CD4-positive, alpha-beta memory T cell (primary cell): ENCODE measurements around the gene SMIM45.

ENCODE experiments used
- CTCF ChIA-PET: fragments of 350-600 bp; sonication (Branson Sonifier 250); formaldehyde crosslinking; loops from one replicate; lab custom pipeline; 2021; ENCODE audit warnings: inconsistent platforms; ENCODE audit not compliant: partially characterized antibody; lab: Charles Lee
- POLR2A ChIA-PET: fragments of 350-600 bp; sonication (Branson Sonifier 250); formaldehyde crosslinking; loops from one replicate; lab custom pipeline; 2021; ENCODE audit not compliant: partially characterized antibody; lab: Charles Lee
- DNase-seq, 5 donors: peaks; one replicate each; pipeline versions ENCODE4 v3.0.0 to v3.0.0-alpha.2; 2020 to 2022; ENCODE audit warnings: mixed read lengths in 1 of 5
- H3K27ac ChIP-seq: one replicate; pipeline ENCODE4 v1.7.0; 2013; ENCODE audit warnings: low read depth, low read length
- H3K27me3 ChIP-seq: 2 replicates; pipeline ENCODE4 v1.7.0; 2013; ENCODE audit warnings: mild to moderate bottlenecking, low read length, moderate library complexity; ENCODE audit not compliant: insufficient read depth
- H3K36me3 ChIP-seq: 2 replicates; pipeline ENCODE4 v1.7.0; 2013; ENCODE audit warnings: mild to moderate bottlenecking, low read length, moderate library complexity; ENCODE audit not compliant: insufficient read depth
- H3K4me1 ChIP-seq: 2 replicates; pipeline ENCODE4 v1.7.0; 2013; ENCODE audit warnings: mild to moderate bottlenecking, low read length, moderate library complexity; ENCODE audit not compliant: insufficient read depth
- H3K4me3 ChIP-seq, 2 donors: one replicate each; pipeline ENCODE4 v1.7.0; 2013; ENCODE audit warnings: low read length in 2 of 2, mild to moderate bottlenecking in 1 of 2
- H3K9me3 ChIP-seq, 2 donors: one replicate each; pipeline ENCODE4 v1.7.0; 2013; ENCODE audit warnings: low read length in 2 of 2, control low read depth in 1 of 2; ENCODE audit not compliant: control insufficient read depth in 1 of 2
- H3K27ac Mint-ChIP-seq, 7 donors: one replicate each; pipeline ENCODE4 v1.8.0; 2020 to 2021; ENCODE audit warnings: mixed read lengths in 7 of 7, mild to moderate bottlenecking in 6 of 7, inconsistent platforms in 3 of 7, moderate library complexity in 3 of 7
- H3K27me3 Mint-ChIP-seq, 2 donors: one replicate each; pipeline ENCODE4 v1.8.0; 2020 to 2021; ENCODE audit warnings: mixed read lengths in 2 of 2
- H3K36me3 Mint-ChIP-seq, 2 donors: one replicate each; pipeline ENCODE4 v1.8.0; 2020 to 2021; ENCODE audit warnings: mixed read lengths in 2 of 2, inconsistent platforms in 1 of 2, mild to moderate bottlenecking in 1 of 2
- H3K4me1 Mint-ChIP-seq, 4 donors: one replicate each; pipeline ENCODE4 v1.8.0; 2020 to 2021; ENCODE audit warnings: mixed read lengths in 4 of 4, mild to moderate bottlenecking in 1 of 4
- H3K4me3 Mint-ChIP-seq, 8 donors: one replicate each; pipeline ENCODE4 v1.8.0; 2020 to 2021; ENCODE audit warnings: mixed read lengths in 8 of 8, mild to moderate bottlenecking in 7 of 8, moderate library complexity in 6 of 8, inconsistent platforms in 3 of 8
- H3K9me3 Mint-ChIP-seq, 8 donors: one replicate each; pipeline ENCODE4 v1.8.0; 2020 to 2021; ENCODE audit warnings: mixed read lengths in 8 of 8, mild to moderate bottlenecking in 5 of 8, inconsistent platforms in 3 of 8, moderate library complexity in 1 of 8
- intact Hi-C: fragments of 100-400 bp; cut with micrococcal nuclease; formaldehyde crosslinking; loops from one replicate; pipeline ENCODE4 v1.15.1; 2023

SMIM45 gene

GRCh38 chr22:41951898-41952474, at the start of gene SMIM45:
TSS of gene SMIM45 (plus strand) at chr22:41952150.
- Histone ChIP-seq H3K9me3 (no peaks in the 10 kb centered on the region), H3K27me3 (no peaks in the 10 kb centered on the region), H3K27ac (no peak within 1 kb of the TSS), H3K4me3 (no peak within 1 kb of the TSS), H3K36me3 (no peaks in the 10 kb centered on the region), H3K4me1 (peaks cover 5% of the 10 kb centered on the region)
- Mint-ChIP-seq H3K36me3 (no peaks in the 10 kb centered on the region), H3K4me3 (no peak within 1 kb of the TSS), H3K9me3 (no peaks in the 10 kb centered on the region), H3K4me1 (peaks cover 0 to 9% (median 2%) of the 10 kb centered on the region in 4 donors), H3K27ac (peak within 1 kb of the TSS in 1 of 7 donors; percentile 37), H3K27me3 (no peaks in the 10 kb centered on the region)
- POLR2A ChIA-PET: no interaction called here
- no peak for DNase-seq
- intact Hi-C loops: no loop called here
- CTCF ChIA-PET: interaction anchor here (1.9 kb wide), 1 partner anchor 255 kb away, joined by 6 read pairs; no protein-coding TSS in a partner anchor

GRCh38 chr22:41902932-41903421, 49.0 kb upstream of the SMIM45 start:
- Histone ChIP-seq H3K27me3 (no peaks in the 10 kb centered on the region), H3K4me1 (peaks cover 9% of the 10 kb centered on the region), H3K9me3 (no peaks in the 10 kb centered on the region), H3K27ac (no peak overlapping the region), H3K36me3 (peaks cover 18% of the 10 kb centered on the region), H3K4me3 (no peak overlapping the region)
- ChIA-PET POLR2A (interaction anchor here (0.8 kb wide), 1 partner anchor 8 kb away, joined by 3 read pairs; no protein-coding TSS in a partner anchor), CTCF (interaction anchor here (1.2 kb wide), 1 partner anchor 23 kb away, joined by 4 read pairs; no protein-coding TSS in a partner anchor)
- Mint-ChIP-seq H3K4me1 (peaks cover 2 to 11% (median 6%) of the 10 kb centered on the region in 4 donors), H3K27me3 (no peaks in the 10 kb centered on the region), H3K36me3 (peaks cover 14 to 40% of the 10 kb centered on the region in 2 donors), H3K27ac (peak overlapping the region in 1 of 7 donors; percentile 27), H3K4me3 (no peak overlapping the region), H3K9me3 (peaks cover 0 to 2% (median 0%) of the 10 kb centered on the region in 8 donors)
- intact Hi-C loops: no loop called here
- DNase-seq: no peak

GRCh38 chr22:41904450-41905410, 47.2 kb upstream of the SMIM45 start:
- peaks cover 10 to 26% of the 10 kb centered on the region in 2 donors for H3K36me3 Mint-ChIP-seq
- ChIA-PET POLR2A (interaction anchor here (0.6 kb wide), 1 partner anchor 36 kb away, joined by 3 read pairs; no protein-coding TSS in a partner anchor), CTCF (no interaction called here)
- Histone ChIP-seq H3K4me1 (peaks cover 27% of the 10 kb centered on the region), H3K9me3 (no peaks in the 10 kb centered on the region), H3K27me3 (no peaks in the 10 kb centered on the region), H3K36me3 (peaks cover 10% of the 10 kb centered on the region), H3K27ac (no peak overlapping the region), H3K4me3 (no peak overlapping the region)
- H3K4me3 Mint-ChIP-seq: no peak overlapping the region
- intact Hi-C loops: no loop called here
- H3K27me3 Mint-ChIP-seq: peaks cover 5 to 6% of the 10 kb centered on the region in 2 donors
- H3K27ac Mint-ChIP-seq: peak overlapping the region in 2 of 7 donors; percentile 13 to 78
- H3K9me3 Mint-ChIP-seq: peaks cover 0 to 4% (median 0%) of the 10 kb centered on the region in 8 donors
- no peak for DNase-seq
- peaks cover 14 to 27% (median 19%) of the 10 kb centered on the region in 4 donors for H3K4me1 Mint-ChIP-seq

GRCh38 chr22:41905411-41906202, 46.3 kb upstream of the SMIM45 start:
- Mint-ChIP-seq H3K27ac (peak overlapping the region in 3 of 7 donors; percentile 7 to 92 (median 29)), H3K9me3 (peaks cover 0 to 4% (median 0%) of the 10 kb centered on the region in 8 donors), H3K4me1 (peaks cover 14 to 27% (median 19%) of the 10 kb centered on the region in 4 donors), H3K27me3 (peaks cover 5 to 6% of the 10 kb centered on the region in 2 donors), H3K36me3 (peaks cover 10 to 19% of the 10 kb centered on the region in 2 donors), H3K4me3 (no peak overlapping the region)
- Histone ChIP-seq H3K9me3 (no peaks in the 10 kb centered on the region), H3K27me3 (no peaks in the 10 kb centered on the region), H3K4me1 (peaks cover 32% of the 10 kb centered on the region), H3K4me3 (no peak overlapping the region), H3K27ac (no peak overlapping the region), H3K36me3 (peaks cover 7% of the 10 kb centered on the region)
- ChIA-PET CTCF (interaction anchor here (0.6 to 2.9 kb wide), 2 partner anchors 34 to 63 kb away, joined by 3 to 13 read pairs; no protein-coding TSS in a partner anchor), POLR2A (interaction anchor here (0.6 kb wide), 1 partner anchor 35 kb away, joined by 3 read pairs; no protein-coding TSS in a partner anchor)
- DNase-seq: no peak
- intact Hi-C loops: no loop called here

- intact Hi-C loops: no loop called here
- Histone ChIP-seq H3K36me3 (peaks cover 6% of the 10 kb centered on the region), H3K27me3 (peaks cover 4% of the 10 kb centered on the region), H3K4me1 (peaks cover 40% of the 10 kb centered on the region), H3K27ac (no peak overlapping the region), H3K9me3 (no peaks in the 10 kb centered on the region), H3K4me3 (no peak overlapping the region)
- peaks cover 6 to 9% of the 10 kb centered on the region in 2 donors for H3K27me3 Mint-ChIP-seq
- ChIA-PET CTCF (interaction anchor here (2.9 kb wide), 1 partner anchor 33 kb away, joined by 13 read pairs; no protein-coding TSS in a partner anchor), POLR2A (interaction anchor here (0.9 to 9.1 kb wide), 5 partner anchors 33 to 106 kb away, joined by 3 to 67 read pairs (median 4); partner anchors contain the start of genes CCDC134 and SREBF2)
- no peak overlapping the region for H3K4me3 Mint-ChIP-seq
- H3K4me1 Mint-ChIP-seq: peaks cover 16 to 33% (median 23%) of the 10 kb centered on the region in 4 donors
- peaks cover 0 to 4% (median 0%) of the 10 kb centered on the region in 8 donors for H3K9me3 Mint-ChIP-seq
- peaks cover 10 to 17% of the 10 kb centered on the region in 2 donors for H3K36me3 Mint-ChIP-seq
- H3K27ac Mint-ChIP-seq: peak overlapping the region in 1 of 7 donors; percentile 16
- no peak for DNase-seq
These were observed 45.1 kb upstream of the SMIM45 start for GRCh38 chr22:41906822-41907221.
